ENCODE results near the gene BRWD1.
"Not testable (repeated sequence)": the region's sequence is repeated elsewhere in the genome, so short reads cannot be mapped to it uniquely, and the experiment has no call there.

Gene BRWD1

DNA sequence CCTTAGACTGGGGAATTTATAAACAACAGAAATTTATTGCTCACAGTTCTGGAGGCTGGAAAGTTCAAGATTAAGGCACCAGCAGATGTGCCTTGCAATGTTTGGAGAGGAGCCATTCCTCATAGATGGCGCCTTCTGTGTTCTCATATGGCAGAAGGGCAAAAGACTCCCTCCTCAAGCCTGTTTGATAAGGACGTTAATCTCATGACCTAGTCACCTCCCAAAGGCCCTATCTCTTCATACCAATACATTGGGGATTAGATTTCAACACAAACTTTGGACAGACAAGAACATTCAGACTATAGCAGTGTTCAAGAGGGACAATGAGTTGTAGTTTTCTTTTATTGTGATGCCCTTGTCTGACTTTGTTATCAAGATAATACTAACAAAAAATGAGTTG lies 164.5 kb downstream of the BRWD1 start:
- FAIRE-seq, result no peak

DNA sequence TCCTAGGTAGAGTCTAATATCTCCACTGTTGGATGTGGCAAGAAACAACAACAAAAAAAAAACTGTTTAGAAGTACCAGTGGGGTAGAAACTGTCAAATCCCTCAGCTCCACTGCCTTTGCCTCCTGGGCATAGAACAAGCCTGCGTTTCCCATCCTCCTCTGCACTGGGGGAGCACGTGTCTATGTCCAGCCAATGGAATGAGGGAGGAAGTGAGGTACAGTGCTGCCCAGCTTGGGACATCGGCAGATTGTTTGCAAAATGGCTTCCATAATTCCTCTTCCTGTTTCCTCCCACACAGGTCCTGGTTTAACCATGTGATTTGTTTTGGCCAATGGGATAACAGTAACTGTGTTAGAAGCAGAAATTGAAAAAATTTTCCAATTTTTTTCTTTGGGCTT lies 169.2 kb downstream of the BRWD1 start:
- no peak for DNase-seq (ENCODE audit: extremely low spot score, insufficient read length, low read depth)
- no peak for FAIRE-seq

More for the DNA sequence above, 164.5 kb downstream of the BRWD1 start:
- no peak for DNase-seq (ENCODE audit: extremely low spot score, insufficient read length, low read depth)

GRCh38 chr21:39142972-39143371 lies 170.5 kb downstream of the BRWD1 start:
- FAIRE-seq (no peak), DNase-seq (ENCODE audit: extremely low spot score, insufficient read length, low read depth) (no peak)

DNA sequence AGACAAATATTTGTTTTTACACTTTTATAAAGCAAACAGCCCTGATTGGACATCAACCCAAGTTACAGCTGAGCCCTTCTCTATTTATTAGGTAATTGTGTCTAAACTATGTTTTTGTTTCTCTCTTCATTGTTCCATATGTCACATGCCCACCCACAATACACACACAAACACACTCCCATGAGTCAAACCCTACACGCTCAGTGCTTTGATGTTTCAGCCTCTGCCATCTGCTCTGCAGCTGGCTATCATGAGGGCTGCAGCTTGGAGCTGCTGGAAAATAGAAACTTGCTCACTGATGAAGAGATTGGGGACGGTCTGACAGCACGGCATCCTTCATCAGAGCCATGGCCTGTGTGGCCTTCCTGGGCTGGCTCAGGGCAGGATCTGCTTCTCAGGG lies 171.9 kb downstream of the BRWD1 start:
- FAIRE-seq (no peak), DNase-seq (ENCODE audit: extremely low spot score, insufficient read length, low read depth) (no peak)

DNA sequence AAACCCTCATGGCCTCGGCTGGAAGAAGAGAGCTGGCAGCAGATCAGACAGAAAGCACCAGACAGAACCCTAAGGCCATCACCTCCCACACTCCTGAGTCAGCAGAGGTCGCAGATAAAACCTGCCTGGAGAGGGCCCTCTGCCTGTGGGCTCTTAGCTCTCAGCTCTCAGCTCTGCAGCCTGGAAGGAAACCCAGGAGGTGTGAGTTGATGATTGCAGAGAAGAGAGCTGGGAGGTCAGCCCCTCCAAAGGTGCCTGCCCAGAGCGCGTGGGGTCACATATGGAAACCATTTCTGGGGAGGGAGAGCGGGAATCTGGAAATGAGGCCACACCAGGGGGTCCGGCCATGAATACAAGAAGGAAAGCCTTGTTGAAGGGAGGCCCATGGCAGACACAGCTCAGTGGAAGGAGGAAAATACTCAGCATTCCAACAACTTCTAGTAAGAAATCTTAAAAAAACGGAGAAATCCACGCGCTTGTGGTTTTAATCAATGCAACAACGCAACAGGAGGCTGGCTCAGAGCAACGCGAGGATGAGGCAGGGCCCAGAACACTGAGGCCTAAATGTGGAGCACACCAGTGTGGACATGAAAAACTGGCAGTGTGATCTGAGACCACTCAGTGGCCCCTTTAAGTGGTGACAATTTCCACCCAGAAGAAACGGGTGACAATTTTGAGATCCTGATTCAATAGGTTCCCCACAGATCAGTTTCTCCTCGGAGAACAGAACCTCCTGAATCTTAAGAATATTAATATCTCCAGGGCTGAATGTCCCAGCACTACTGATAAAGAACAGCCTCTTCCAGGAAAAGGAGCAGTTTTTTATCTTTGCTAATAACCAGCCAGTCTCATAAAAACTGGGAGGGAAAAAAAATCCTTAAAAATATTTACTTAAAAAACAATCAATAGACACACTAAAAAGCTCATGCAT lies 175.9 kb downstream of the BRWD1 start:
- DNase-seq (ENCODE audit: extremely low spot score, insufficient read length, low read depth) (no peak), FAIRE-seq (no peak)

- FAIRE-seq (no peak), DNase-seq (ENCODE audit: extremely low spot score, insufficient read length, low read depth) (no peak)
These were observed 176.7 kb downstream of the BRWD1 start for GRCh38 chr21:39136711-39137110.

GRCh38 chr21:39136138-39136537 lies 177.3 kb downstream of the BRWD1 start:
- DNase-seq (ENCODE audit: extremely low spot score, insufficient read length, low read depth); FAIRE-seq: not testable (repeated sequence)

- no peak for DNase-seq (ENCODE audit: extremely low spot score, insufficient read length, low read depth)
- no peak for FAIRE-seq
These were observed 179.1 kb downstream of the BRWD1 start for GRCh38 chr21:39134288-39134810.
